ES-I3 (cell line): ENCODE data around the gene EPOP.

Source experiments
- H3K36me3 ChIP-seq: 2 replicates; pipeline ENCODE4 v1.6.1; 2013; ENCODE audit warnings: mild to moderate bottlenecking, low read length, control low read depth, moderate library complexity; ENCODE audit not compliant: insufficient read depth
- H3K4me1 ChIP-seq: 2 replicates; pipeline ENCODE4 v1.6.1; 2013; ENCODE audit warnings: mild to moderate bottlenecking, control low read depth, low read length; ENCODE audit not compliant: insufficient read depth
- H3K9ac ChIP-seq: 2 replicates; pipeline ENCODE4 v1.6.1; 2013; ENCODE audit warnings: low read depth, mild to moderate bottlenecking, low read length, moderate library complexity
- H3K9me3 ChIP-seq: 2 replicates; pipeline ENCODE4 v1.6.1; 2013; ENCODE audit warnings: mild to moderate bottlenecking, low read length, moderate library complexity; ENCODE audit not compliant: control insufficient read depth, insufficient read depth

The EPOP gene

DNA sequence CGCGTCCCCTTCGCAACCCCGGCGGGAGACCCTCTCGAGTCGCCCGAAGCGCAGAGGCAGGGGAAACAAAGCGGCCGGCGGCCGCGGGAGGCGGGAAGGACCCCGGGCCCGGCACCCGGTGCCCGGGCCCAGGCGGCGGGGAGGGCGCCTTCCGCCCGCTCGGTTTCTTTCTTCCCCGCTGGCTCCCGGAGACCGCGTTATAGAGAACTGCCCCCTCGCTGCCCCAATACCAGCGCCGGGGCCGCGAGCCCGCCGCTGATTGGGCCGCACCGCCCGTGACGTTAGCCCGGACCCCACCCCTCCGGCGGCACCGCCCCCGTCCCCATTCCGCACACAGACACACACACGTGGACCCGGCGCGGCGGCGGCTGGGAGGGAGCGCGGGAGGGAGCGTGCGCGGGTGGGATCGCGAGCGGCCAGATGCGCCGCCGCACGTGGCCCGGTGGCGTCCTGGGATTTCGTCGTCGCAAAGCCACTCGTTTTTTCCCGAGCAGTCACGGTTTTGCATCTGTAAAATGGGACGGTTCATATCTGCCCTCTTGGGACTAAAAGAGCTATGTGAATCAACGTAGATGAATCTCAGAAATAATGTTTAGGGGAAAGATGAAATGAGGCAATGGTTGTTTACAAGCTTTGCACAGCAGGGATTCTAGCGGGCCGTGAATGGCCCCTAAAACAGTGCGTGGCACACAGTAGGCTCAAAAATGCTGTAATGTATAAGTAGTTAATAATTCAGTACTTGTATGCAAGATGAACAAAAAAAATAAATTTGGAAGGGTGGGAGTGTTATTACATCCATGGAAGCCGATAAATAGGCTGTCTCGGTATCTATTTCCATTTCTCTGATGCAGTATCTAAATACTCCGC is at the start of gene EPOP:
Gene EPOP (minus strand): TSS at position 209 of the 867 bp plus-strand sequence. CDS start 462 bp downstream, outside the sequence.
- Histone ChIP-seq H3K36me3 (no peaks in the 10 kb centered on the region), H3K4me1 (no peaks in the 10 kb centered on the region), H3K9me3 (no peaks in the 10 kb centered on the region), H3K9ac (peak within 1 kb of the TSS; percentile 58)

DNA sequence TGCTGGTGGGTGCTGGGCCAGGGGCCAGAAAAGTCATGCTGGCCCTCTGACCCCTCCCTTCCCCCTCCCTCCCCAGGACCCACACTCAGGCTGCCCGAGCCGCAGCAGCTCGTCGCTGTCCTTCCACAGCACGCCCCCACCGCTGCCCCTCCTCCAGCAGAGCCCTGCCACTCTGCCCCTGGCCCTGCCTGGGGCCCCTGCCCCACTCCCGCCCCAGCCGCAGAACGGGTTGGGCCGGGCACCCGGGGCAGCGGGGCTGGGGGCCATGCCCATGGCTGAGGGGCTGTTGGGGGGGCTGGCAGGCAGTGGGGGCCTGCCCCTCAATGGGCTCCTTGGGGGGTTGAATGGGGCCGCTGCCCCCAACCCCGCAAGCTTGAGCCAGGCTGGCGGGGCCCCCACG is 47.0 kb upstream of the EPOP start:
- Histone ChIP-seq H3K36me3 (no peaks in the 10 kb centered on the region), H3K4me1 (peaks cover 4% of the 10 kb centered on the region; the same call in 1 of the 2 replicates), H3K9me3 (no peaks in the 10 kb centered on the region), H3K9ac (no peak overlapping the region)

GRCh38 chr17:38720941-38721340 is 46.2 kb upstream of the EPOP start:
- peaks cover 5% of the 10 kb centered on the region; the same call in 1 of the 2 replicates for H3K4me1 ChIP-seq
- no peak overlapping the region for H3K9ac ChIP-seq
- no peaks in the 10 kb centered on the region for H3K9me3 ChIP-seq
- H3K36me3 ChIP-seq, result no peaks in the 10 kb centered on the region

DNA sequence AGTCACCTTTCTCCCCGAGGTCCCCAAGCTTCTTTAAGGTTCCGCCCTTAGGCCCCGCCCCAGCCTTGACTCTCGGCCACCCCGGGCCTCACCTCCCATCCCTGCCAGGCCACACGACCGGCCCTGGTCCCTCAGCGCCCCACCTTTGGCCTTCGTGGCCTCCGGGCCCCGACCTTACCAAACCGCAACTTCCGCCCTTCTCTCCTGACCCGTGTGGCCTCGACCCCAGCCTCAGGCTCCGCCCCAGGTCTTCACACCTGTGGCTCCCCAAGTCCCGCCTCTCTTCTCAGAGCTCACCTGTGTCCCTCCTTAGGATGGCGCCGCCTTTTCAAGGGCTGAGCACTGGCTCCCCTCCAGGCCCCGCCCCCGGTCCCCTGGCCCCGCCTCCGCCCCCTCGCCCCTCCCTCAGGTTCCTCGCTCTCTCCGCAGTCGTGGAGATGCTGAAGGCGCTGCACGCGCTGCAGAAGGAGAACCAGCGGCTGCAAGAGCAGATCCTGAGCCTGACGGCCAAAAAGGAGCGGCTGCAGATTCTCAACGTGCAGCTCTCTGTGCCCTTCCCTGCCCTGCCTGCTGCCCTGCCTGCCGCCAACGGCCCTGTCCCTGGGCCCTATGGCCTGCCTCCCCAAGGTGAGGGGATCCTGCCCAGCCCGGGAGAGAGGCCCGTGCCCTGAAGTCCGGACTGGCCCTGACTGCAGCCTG is 45.3 kb upstream of the EPOP start:
- Histone ChIP-seq H3K9ac (peak overlapping the region; percentile 60), H3K4me1 (peaks cover 14% of the 10 kb centered on the region), H3K9me3 (no peaks in the 10 kb centered on the region), H3K36me3 (no peaks in the 10 kb centered on the region)

GRCh38 chr17:38719289-38719942 is 44.7 kb upstream of the EPOP start:
- Histone ChIP-seq H3K9ac (peak overlapping the region; percentile 60), H3K4me1 (peaks cover 19% of the 10 kb centered on the region), H3K36me3 (no peaks in the 10 kb centered on the region)

DNA sequence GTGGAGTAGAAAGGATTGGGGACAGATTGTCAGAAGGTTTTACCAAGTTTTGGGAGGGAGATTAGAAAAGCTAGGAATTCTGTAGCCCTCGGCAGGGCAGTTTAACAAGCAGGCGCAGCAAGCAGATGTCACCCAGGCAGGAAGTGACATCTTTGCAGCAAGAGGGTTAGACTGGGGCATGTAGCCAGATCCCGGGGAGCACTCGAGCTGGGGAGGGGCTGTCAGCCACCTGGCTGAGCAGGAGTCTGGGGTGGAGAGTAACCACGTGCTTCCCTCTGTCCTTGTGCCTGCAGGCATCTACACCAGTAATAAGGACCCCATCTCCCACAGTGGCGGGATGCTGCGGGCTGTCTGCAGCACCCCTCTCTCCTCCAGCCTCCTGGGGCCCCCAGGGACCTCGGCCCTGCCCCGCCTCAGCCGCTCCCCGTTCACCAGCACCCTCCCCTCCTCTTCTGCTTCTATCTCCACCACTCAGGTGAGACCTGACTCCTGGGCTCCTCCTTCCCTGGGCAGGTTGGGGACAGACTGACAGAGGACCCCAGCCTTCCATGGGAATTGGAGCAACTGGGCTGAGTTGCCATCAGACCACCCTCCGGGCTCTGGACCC is 42.5 kb upstream of the EPOP start:
- H3K9ac ChIP-seq, result no peak overlapping the region
- peaks cover 19% of the 10 kb centered on the region for H3K4me1 ChIP-seq
- H3K9me3 ChIP-seq, result no peaks in the 10 kb centered on the region
- H3K36me3 ChIP-seq, result no peaks in the 10 kb centered on the region; the same call in 1 of the 2 replicates

More at GRCh38 chr17:38719289-38719942, 44.7 kb upstream of the EPOP start:
- no peaks in the 10 kb centered on the region for H3K9me3 ChIP-seq

DNA sequence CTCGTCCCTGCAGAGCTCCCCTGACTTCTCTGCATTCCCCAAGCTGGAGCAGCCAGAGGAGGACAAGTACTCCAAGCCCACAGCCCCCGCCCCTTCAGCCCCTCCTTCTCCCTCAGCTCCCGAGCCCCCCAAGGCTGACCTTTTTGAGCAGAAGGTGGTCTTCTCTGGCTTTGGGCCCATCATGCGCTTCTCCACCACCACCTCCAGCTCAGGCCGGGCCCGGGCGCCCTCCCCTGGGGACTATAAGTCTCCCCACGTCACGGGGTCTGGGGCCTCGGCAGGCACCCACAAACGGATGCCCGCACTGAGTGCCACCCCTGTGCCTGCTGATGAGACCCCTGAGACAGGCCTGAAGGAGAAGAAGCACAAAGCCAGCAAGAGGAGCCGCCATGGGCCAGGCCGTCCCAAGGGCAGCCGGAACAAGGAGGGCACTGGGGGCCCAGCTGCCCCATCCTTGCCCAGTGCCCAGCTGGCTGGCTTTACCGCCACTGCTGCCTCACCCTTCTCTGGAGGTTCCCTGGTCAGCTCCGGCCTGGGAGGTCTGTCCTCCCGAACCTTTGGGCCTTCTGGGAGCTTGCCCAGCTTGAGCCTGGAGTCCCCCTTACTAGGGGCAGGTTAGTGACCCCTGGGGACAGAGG is 41.7 kb upstream of the EPOP start:
- no peaks in the 10 kb centered on the region; the same call in 1 of the 2 replicates for H3K36me3 ChIP-seq
- H3K9me3 ChIP-seq, result no peaks in the 10 kb centered on the region
- H3K4me1 ChIP-seq, result peaks cover 19% of the 10 kb centered on the region
- H3K9ac ChIP-seq, result no peak overlapping the region

DNA sequence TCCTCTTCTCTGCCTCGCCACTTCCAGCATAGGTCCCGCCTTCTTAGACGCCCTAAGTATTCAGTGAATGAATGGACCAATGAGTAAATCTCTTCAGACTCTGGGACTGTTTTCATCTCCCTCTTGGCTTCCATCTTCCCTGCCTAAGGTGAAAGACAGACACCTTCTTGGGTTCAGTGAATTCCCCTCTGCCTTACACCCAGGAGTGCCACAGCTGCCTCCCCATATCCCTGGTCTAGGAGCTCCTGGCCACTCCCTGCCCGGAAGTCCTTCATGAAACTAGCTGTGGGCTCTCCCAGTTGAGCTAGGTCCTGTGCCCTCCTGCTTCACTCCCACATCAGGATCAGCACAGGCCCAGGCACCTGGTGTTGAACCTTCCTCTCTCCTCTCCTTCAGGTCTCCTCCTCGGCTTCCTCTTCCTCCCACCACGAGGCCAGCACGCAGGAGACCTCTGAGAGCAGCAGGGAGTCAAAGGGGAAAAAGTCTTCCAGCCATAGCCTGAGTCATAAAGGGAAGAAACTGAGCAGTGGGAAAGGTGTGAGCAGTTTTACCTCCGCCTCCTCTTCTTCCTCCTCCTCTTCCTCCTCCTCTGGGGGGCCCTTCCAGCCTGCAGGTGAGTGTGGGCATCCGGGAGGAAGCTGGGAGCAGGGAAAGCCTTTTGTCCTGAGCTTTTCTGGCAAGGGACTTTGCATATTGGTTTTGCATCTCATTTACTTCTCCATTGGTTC is 40.6 kb upstream of the EPOP start:
- Histone ChIP-seq H3K4me1 (peaks cover 15% of the 10 kb centered on the region), H3K9me3 (no peaks in the 10 kb centered on the region), H3K36me3 (no peaks in the 10 kb centered on the region; the same call in 1 of the 2 replicates), H3K9ac (no peak overlapping the region)

DNA sequence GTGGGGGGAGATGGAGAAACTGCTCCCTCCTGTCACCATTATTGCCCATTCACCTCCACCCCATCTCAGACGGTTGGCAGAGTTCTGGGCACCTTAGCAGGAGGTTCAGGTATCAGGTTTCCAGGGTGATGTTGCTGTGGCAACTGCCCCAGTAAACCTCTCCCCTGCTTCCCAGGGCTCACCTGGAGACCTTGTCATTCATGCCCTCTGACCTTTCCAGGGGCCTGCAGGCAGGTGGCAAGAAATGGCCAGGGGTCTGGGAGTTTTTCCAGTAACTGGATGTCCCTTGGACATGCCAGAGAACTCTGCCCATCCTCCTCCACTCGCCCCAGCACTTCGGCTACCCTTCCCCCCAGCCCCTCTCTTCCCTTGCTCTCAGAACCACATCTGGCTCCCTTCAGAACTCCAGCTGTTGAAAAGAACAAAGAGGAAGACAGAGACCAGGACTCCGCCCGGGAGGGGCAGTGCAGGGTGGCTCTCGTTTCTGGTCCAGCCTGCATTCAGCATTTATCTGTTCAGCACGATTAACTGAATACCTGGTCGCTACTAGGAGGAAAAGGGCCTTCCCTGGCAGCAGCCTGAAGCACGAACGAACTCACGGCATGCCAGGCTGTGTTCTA is 38.8 kb upstream of the EPOP start:
- no peak overlapping the region for H3K9ac ChIP-seq
- H3K36me3 ChIP-seq, result no peaks in the 10 kb centered on the region; the same call in 1 of the 2 replicates
- peaks cover 15% of the 10 kb centered on the region for H3K4me1 ChIP-seq
- H3K9me3 ChIP-seq, result no peaks in the 10 kb centered on the region

GRCh38 chr17:38712593-38712992 is 37.8 kb upstream of the EPOP start:
- Histone ChIP-seq H3K9me3 (no peaks in the 10 kb centered on the region), H3K36me3 (no peaks in the 10 kb centered on the region; the same call in 1 of the 2 replicates), H3K4me1 (peaks cover 15% of the 10 kb centered on the region), H3K9ac (no peak overlapping the region)

GRCh38 chr17:38711792-38712571 is 37.2 kb upstream of the EPOP start:
- no peaks in the 10 kb centered on the region for H3K9me3 ChIP-seq
- no peak overlapping the region for H3K9ac ChIP-seq
- H3K4me1 ChIP-seq, result peaks cover 22% of the 10 kb centered on the region
- no peaks in the 10 kb centered on the region; the same call in 1 of the 2 replicates for H3K36me3 ChIP-seq

DNA sequence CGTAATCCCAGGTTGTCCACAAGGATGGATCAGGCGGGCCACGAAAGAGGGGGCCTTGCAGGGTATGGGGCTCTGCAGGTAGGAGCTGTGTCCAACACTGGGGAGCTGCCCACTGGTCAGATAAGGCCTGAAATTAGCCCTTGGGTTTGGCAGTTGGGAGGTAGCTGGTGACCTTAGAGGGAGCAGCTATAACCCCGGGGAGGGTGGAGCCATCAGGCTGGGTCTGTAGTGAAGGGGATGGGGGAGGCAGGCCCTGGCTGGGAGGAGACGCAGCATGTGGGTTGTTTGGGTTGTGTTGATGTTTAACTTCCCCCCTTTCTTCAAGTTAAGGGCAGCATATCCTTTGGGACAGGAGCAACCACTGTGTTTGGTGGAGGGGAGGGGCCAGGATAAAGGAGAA is 36.2 kb upstream of the EPOP start:
- Histone ChIP-seq H3K9ac (no peak overlapping the region), H3K9me3 (no peaks in the 10 kb centered on the region), H3K4me1 (peaks cover 20% of the 10 kb centered on the region), H3K36me3 (no peaks in the 10 kb centered on the region; the same call in 1 of the 2 replicates)
